A549 (cell line): ENCODE results near the gene LIPT2.

Experiments used
- JUN ChIP-seq, 2 experiments: fragments of >200 bp; sonication (Bioruptor Twin); formaldehyde crosslinking; IDR thresholded peaks; 2 replicates in 1 of 2; 3 replicates in 1 of 2; pipeline ENCODE4 v1.6.1; 2016 to 2017
- MAFK ChIP-seq: fragments of 450-650 bp; IDR thresholded peaks from 2 replicates; pipeline ENCODE4 v1.6.1; 2014; ENCODE audit not compliant: partially characterized antibody
- MAZ ChIP-seq: fragments of 150-350 bp; IDR thresholded peaks from 2 replicates; pipeline ENCODE4 v1.6.1; 2014; ENCODE audit warnings: antibody characterized with exemption, low read depth, low read length, borderline replicate concordance
- POLR2A ChIP-seq: IDR thresholded peaks from 2 replicates; pipeline ENCODE4 v1.6.1; 2012; ENCODE audit warnings: mild to moderate bottlenecking, low read length
- RAD21 ChIP-seq, 2 experiments: fragments of >200 bp in 1 of 2; sonication (Bioruptor Twin) in 1 of 2; formaldehyde crosslinking in 1 of 2; IDR thresholded peaks in 1 of 2; conservative IDR thresholded peaks in 1 of 2; 2 replicates in 1 of 2; 3 replicates in 1 of 2; pipeline ENCODE4 v1.6.1; 2012 to 2018; ENCODE audit warnings: inconsistent platforms in 1 of 2
- RCOR1 ChIP-seq: fragments of 150-350 bp; IDR thresholded peaks from 2 replicates; pipeline ENCODE4 v1.6.1; 2014; ENCODE audit warnings: antibody characterized with exemption, low read length, low read depth
- TF ChIP-seq, protein P1 (sequence below): IDR thresholded peaks from 2 replicates; pipeline ENCODE4 v1.6.1; 2012
- TF ChIP-seq, protein P2 (sequence below): fragments of 450-650 bp; IDR thresholded peaks from 2 replicates; pipeline ENCODE4 v1.6.1; 2014; ENCODE audit warnings: antibody characterized with exemption
- TF ChIP-seq, protein P3 (sequence below): fragments of >200 bp; sonication (Bioruptor Twin); formaldehyde crosslinking; IDR thresholded peaks from 3 replicates; pipeline ENCODE4 v1.5.1; 2016
- TF ChIP-seq, protein P4 (sequence below): IDR thresholded peaks from 2 replicates; pipeline ENCODE4 v1.6.1; 2012; ENCODE audit warnings: low read depth, borderline replicate concordance
- TF ChIP-seq, protein P5 (sequence below): fragments of 250-450 bp; sonication (Bioruptor Pico); IDR thresholded peaks from 2 replicates; pipeline ENCODE4 v1.5.0; 2021; ENCODE audit warnings: mild to moderate bottlenecking, moderate library complexity, borderline replicate concordance

DNA sequence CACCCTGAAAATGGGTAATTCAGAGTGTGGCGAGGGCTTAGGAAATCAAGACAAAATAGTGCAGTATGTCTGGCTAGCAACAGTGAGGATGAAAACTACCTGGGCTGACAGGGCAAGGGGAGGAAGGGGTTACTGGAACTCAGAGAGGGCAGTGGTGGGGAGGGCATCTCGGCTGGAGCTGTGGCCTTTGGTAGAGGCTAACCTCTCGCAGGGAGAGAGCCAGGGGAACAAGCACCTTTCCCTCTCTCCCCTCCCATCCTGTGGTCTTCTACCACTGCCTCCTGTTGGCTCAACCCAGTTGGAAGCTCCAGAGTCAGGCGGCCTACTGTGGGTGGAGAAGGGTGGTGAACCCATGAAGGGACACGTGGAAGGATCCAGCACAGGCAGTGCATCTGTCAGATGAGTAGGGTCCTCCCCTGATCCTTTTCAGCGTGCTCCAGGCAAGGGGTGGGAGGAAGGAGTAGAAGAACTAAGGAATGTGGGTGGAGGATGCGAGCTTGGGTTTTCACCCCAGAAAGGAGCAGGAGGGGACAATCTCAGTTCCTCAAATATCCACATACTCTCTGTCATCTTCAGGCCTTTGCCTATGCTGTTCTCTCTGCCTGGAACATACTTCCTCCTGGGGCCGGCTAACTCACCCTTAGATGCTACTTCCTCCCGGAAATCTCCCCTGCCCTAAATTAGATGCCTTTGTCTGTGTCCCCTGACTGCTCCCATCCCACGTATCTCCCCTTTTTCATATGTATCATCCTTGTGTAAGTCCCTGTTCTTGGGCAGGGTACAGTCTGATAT lies 19.9 kb downstream of the LIPT2 start:
- no peak for TF ChIP-seq POLR2A
- TF ChIP-seq, protein P1, sequence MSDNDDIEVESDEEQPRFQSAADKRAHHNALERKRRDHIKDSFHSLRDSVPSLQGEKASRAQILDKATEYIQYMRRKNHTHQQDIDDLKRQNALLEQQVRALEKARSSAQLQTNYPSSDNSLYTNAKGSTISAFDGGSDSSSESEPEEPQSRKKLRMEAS: no peak
- TF ChIP-seq, protein P2, sequence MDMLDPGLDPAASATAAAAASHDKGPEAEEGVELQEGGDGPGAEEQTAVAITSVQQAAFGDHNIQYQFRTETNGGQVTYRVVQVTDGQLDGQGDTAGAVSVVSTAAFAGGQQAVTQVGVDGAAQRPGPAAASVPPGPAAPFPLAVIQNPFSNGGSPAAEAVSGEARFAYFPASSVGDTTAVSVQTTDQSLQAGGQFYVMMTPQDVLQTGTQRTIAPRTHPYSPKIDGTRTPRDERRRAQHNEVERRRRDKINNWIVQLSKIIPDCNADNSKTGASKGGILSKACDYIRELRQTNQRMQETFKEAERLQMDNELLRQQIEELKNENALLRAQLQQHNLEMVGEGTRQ: no peak
- no peak for TF ChIP-seq RAD21 (conservative IDR thresholded peaks at IDR 0.05 in 1 of 2, IDR thresholded peaks at IDR 0.05 in 1 of 2)
- TF ChIP-seq, protein P3, sequence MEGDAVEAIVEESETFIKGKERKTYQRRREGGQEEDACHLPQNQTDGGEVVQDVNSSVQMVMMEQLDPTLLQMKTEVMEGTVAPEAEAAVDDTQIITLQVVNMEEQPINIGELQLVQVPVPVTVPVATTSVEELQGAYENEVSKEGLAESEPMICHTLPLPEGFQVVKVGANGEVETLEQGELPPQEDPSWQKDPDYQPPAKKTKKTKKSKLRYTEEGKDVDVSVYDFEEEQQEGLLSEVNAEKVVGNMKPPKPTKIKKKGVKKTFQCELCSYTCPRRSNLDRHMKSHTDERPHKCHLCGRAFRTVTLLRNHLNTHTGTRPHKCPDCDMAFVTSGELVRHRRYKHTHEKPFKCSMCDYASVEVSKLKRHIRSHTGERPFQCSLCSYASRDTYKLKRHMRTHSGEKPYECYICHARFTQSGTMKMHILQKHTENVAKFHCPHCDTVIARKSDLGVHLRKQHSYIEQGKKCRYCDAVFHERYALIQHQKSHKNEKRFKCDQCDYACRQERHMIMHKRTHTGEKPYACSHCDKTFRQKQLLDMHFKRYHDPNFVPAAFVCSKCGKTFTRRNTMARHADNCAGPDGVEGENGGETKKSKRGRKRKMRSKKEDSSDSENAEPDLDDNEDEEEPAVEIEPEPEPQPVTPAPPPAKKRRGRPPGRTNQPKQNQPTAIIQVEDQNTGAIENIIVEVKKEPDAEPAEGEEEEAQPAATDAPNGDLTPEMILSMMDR: no peak
- no peak for TF ChIP-seq MAZ
- no peak for TF ChIP-seq RCOR1
- TF ChIP-seq, protein P4, sequence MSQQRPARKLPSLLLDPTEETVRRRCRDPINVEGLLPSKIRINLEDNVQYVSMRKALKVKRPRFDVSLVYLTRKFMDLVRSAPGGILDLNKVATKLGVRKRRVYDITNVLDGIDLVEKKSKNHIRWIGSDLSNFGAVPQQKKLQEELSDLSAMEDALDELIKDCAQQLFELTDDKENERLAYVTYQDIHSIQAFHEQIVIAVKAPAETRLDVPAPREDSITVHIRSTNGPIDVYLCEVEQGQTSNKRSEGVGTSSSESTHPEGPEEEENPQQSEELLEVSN: no peak
- no peak for TF ChIP-seq JUN (IDR thresholded peaks at IDR 0.05)
- no peak for TF ChIP-seq MAFK
- TF ChIP-seq, protein P5, sequence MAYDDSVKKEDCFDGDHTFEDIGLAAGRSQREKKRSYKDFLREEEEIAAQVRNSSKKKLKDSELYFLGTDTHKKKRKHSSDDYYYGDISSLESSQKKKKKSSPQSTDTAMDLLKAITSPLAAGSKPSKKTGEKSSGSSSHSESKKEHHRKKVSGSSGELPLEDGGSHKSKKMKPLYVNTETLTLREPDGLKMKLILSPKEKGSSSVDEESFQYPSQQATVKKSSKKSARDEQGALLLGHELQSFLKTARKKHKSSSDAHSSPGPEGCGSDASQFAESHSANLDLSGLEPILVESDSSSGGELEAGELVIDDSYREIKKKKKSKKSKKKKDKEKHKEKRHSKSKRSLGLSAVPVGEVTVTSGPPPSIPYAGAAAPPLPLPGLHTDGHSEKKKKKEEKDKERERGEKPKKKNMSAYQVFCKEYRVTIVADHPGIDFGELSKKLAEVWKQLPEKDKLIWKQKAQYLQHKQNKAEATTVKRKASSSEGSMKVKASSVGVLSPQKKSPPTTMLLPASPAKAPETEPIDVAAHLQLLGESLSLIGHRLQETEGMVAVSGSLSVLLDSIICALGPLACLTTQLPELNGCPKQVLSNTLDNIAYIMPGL (CRISPR knock-in tag): no peak
